SK-N-MC (cell line): Measurements from ENCODE around the gene SLC4A2.

Experiments used
- EZH2 ChIP-seq: fragments of 200-600 bp; sonication (generic); IDR thresholded peaks from one replicate; pipeline ENCODE4 v1.6.1; 2017; ENCODE audit warnings: antibody characterized with exemption
- POLR2AphosphoS5 ChIP-seq: IDR thresholded peaks from 2 replicates; pipeline ENCODE4 v1.6.1; 2012; ENCODE audit warnings: mild to moderate bottlenecking, low read depth, low read length, borderline replicate concordance

- TF ChIP-seq POLR2AphosphoS5, result no peak
- TF ChIP-seq EZH2, result no peak
Measured at GRCh38 chr7:151016505-151016904, 42.9 kb upstream of the SLC4A2 start.
